A549 (cell line): ENCODE measurements around the gene RASA3.

Experiments
- BHLHE40 ChIP-seq: IDR thresholded peaks from 2 replicates; pipeline ENCODE4 v1.6.1; 2012; ENCODE audit warnings: low read depth, low read length, inconsistent platforms
- JUN ChIP-seq, 2 experiments: fragments of >200 bp; sonication (Bioruptor Twin); formaldehyde crosslinking; IDR thresholded peaks; 2 replicates in 1 of 2; 3 replicates in 1 of 2; pipeline ENCODE4 v1.6.1; 2016 to 2017
- POLR2A ChIP-seq: IDR thresholded peaks from 2 replicates; pipeline ENCODE4 v1.6.1; 2012; ENCODE audit warnings: mild to moderate bottlenecking, low read length
- SMC3 ChIP-seq: fragments of >200 bp; sonication (Bioruptor Twin); formaldehyde crosslinking; IDR thresholded peaks from 3 replicates; pipeline ENCODE4 v1.6.1; 2018; ENCODE audit warnings: inconsistent platforms
- ZNF302 ChIP-seq: fragments of 250-450 bp; sonication (Bioruptor Pico); IDR thresholded peaks from 2 replicates; pipeline ENCODE4 v1.9.0; 2021; ENCODE audit warnings: inconsistent platforms, mild to moderate bottlenecking, moderate library complexity
- TF ChIP-seq, protein P1 (sequence below): fragments of 450-650 bp; IDR thresholded peaks from 2 replicates; pipeline ENCODE4 v1.6.1; 2014; ENCODE audit warnings: antibody characterized with exemption
- TF ChIP-seq, protein P2 (sequence below): fragments of >200 bp; sonication (Bioruptor Twin); formaldehyde crosslinking; IDR thresholded peaks from 3 replicates; pipeline ENCODE4 v1.5.1; 2016
- TF ChIP-seq, protein P3 (sequence below): fragments of 200-600 bp; sonication (generic); IDR thresholded peaks from 2 replicates; pipeline ENCODE4 v1.6.1; 2016; ENCODE audit warnings: antibody characterized with exemption, mild to moderate bottlenecking, moderate library complexity

DNA sequence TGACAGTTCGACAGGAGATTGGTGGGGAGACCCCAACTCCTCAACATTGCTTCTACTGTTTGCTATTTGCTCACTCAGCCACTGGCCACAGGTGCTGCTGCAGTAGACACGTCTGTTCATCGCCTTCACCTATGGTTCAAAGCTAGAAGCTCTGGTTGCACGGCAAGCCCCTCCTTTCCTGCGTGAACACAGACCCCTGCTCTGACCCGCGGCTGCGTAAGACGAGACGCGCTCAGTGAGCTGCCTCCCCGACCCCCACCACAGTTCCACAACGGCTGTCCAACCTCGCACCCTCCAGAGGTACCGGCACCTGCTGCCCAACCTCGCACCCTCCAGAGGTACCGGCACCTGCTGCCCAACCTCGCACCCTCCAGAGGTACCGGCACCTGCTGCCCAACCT is 6.8 kb downstream of the RASA3 start:
- TF ChIP-seq, protein P1, sequence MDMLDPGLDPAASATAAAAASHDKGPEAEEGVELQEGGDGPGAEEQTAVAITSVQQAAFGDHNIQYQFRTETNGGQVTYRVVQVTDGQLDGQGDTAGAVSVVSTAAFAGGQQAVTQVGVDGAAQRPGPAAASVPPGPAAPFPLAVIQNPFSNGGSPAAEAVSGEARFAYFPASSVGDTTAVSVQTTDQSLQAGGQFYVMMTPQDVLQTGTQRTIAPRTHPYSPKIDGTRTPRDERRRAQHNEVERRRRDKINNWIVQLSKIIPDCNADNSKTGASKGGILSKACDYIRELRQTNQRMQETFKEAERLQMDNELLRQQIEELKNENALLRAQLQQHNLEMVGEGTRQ, result no peak
- TF ChIP-seq, protein P2, sequence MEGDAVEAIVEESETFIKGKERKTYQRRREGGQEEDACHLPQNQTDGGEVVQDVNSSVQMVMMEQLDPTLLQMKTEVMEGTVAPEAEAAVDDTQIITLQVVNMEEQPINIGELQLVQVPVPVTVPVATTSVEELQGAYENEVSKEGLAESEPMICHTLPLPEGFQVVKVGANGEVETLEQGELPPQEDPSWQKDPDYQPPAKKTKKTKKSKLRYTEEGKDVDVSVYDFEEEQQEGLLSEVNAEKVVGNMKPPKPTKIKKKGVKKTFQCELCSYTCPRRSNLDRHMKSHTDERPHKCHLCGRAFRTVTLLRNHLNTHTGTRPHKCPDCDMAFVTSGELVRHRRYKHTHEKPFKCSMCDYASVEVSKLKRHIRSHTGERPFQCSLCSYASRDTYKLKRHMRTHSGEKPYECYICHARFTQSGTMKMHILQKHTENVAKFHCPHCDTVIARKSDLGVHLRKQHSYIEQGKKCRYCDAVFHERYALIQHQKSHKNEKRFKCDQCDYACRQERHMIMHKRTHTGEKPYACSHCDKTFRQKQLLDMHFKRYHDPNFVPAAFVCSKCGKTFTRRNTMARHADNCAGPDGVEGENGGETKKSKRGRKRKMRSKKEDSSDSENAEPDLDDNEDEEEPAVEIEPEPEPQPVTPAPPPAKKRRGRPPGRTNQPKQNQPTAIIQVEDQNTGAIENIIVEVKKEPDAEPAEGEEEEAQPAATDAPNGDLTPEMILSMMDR, result no peak
- TF ChIP-seq, protein P3, sequence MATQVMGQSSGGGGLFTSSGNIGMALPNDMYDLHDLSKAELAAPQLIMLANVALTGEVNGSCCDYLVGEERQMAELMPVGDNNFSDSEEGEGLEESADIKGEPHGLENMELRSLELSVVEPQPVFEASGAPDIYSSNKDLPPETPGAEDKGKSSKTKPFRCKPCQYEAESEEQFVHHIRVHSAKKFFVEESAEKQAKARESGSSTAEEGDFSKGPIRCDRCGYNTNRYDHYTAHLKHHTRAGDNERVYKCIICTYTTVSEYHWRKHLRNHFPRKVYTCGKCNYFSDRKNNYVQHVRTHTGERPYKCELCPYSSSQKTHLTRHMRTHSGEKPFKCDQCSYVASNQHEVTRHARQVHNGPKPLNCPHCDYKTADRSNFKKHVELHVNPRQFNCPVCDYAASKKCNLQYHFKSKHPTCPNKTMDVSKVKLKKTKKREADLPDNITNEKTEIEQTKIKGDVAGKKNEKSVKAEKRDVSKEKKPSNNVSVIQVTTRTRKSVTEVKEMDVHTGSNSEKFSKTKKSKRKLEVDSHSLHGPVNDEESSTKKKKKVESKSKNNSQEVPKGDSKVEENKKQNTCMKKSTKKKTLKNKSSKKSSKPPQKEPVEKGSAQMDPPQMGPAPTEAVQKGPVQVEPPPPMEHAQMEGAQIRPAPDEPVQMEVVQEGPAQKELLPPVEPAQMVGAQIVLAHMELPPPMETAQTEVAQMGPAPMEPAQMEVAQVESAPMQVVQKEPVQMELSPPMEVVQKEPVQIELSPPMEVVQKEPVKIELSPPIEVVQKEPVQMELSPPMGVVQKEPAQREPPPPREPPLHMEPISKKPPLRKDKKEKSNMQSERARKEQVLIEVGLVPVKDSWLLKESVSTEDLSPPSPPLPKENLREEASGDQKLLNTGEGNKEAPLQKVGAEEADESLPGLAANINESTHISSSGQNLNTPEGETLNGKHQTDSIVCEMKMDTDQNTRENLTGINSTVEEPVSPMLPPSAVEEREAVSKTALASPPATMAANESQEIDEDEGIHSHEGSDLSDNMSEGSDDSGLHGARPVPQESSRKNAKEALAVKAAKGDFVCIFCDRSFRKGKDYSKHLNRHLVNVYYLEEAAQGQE, result no peak
- no peak for TF ChIP-seq BHLHE40
- TF ChIP-seq SMC3, result no peak
- TF ChIP-seq ZNF302 (CRISPR knock-in tag), result no peak
- TF ChIP-seq POLR2A, result no peak
- no peak for TF ChIP-seq JUN (IDR thresholded peaks at IDR 0.05)
